CD8-positive, alpha-beta memory T cell (primary cell): ENCODE data around the gene SDCCAG8. TPM values are rescaled to one million over a fixed set of nuclear protein-coding genes. Genes with fewer than 3 reads are reported as not detected.

Source experiments
- CTCF ChIA-PET: fragments of 350-600 bp; sonication (Branson Sonifier 250); formaldehyde crosslinking; loops from one replicate; lab custom pipeline; 2021; ENCODE audit warnings: antibody characterized with exemption; lab: Charles Lee
- POLR2A ChIA-PET: fragments of 350-600 bp; sonication (Branson Sonifier 250); formaldehyde crosslinking; loops from one replicate; lab custom pipeline; 2021; ENCODE audit warnings: antibody characterized with exemption; lab: Charles Lee
- DNase-seq, 5 donors: peaks; one replicate each; pipeline versions ENCODE4 v3.0.0 to v3.0.0-alpha.2; 2020 to 2022; ENCODE audit warnings: mixed read lengths in 1 of 5
- H3K27ac ChIP-seq: one replicate; pipeline ENCODE4 v1.7.0; 2013; ENCODE audit warnings: low read depth, mild to moderate bottlenecking, low read length, moderate library complexity
- H3K27me3 ChIP-seq: 2 replicates; pipeline ENCODE4 v1.7.0; 2013; ENCODE audit warnings: low read length, mild to moderate bottlenecking; ENCODE audit not compliant: insufficient read depth, poor library complexity, severe bottlenecking
- H3K36me3 ChIP-seq: 2 replicates; pipeline ENCODE4 v1.7.0; 2013; ENCODE audit warnings: mild to moderate bottlenecking, low read length, moderate library complexity; ENCODE audit not compliant: insufficient read depth
- H3K4me1 ChIP-seq: 2 replicates; pipeline ENCODE4 v1.7.0; 2013; ENCODE audit warnings: mild to moderate bottlenecking, low read length, moderate library complexity; ENCODE audit not compliant: insufficient read depth
- H3K4me3 ChIP-seq: 2 replicates; pipeline ENCODE4 v1.7.0; 2013; ENCODE audit warnings: mild to moderate bottlenecking, low read length
- H3K9me3 ChIP-seq: 2 replicates; pipeline ENCODE4 v1.7.0; 2013; ENCODE audit warnings: mild to moderate bottlenecking, low read length
- H3K27ac Mint-ChIP-seq, 8 donors: one replicate each; pipeline ENCODE4 v1.8.0; 2020 to 2021; ENCODE audit warnings: mixed read lengths in 8 of 8, mild to moderate bottlenecking in 6 of 8, inconsistent platforms in 3 of 8, moderate library complexity in 3 of 8
- H3K27me3 Mint-ChIP-seq, 2 donors: one replicate each; pipeline ENCODE4 v1.8.0; 2020 to 2021; ENCODE audit warnings: mixed read lengths in 2 of 2, mild to moderate bottlenecking in 1 of 2, moderate library complexity in 1 of 2
- H3K36me3 Mint-ChIP-seq, 3 donors: one replicate each; pipeline ENCODE4 v1.8.0; 2020 to 2021; ENCODE audit warnings: mixed read lengths in 3 of 3, inconsistent platforms in 1 of 3, mild to moderate bottlenecking in 1 of 3
- H3K4me1 Mint-ChIP-seq, 3 donors: one replicate each; pipeline ENCODE4 v1.8.0; 2020 to 2021; ENCODE audit warnings: mixed read lengths in 3 of 3, inconsistent platforms in 1 of 3, mild to moderate bottlenecking in 1 of 3
- H3K4me3 Mint-ChIP-seq, 7 donors: one replicate each; pipeline ENCODE4 v1.8.0; 2020 to 2021; ENCODE audit warnings: mixed read lengths in 7 of 7, mild to moderate bottlenecking in 6 of 7, moderate library complexity in 4 of 7, inconsistent platforms in 2 of 7
- H3K9me3 Mint-ChIP-seq, 5 donors: one replicate each; pipeline ENCODE4 v1.8.0; 2020 to 2022; ENCODE audit warnings: mixed read lengths in 5 of 5, mild to moderate bottlenecking in 3 of 5, moderate library complexity in 2 of 5, inconsistent platforms in 1 of 5
- polyA plus RNA-seq: library from polyadenylated mRNA; unstranded; fragments of 300-500 nt; fragmentation: Illumina TruSeq; gene quantifications from one replicate; pipeline ENCODE4 v1.2.3, GENCODE V29; 2021
- total RNA-seq, 2 experiments: library from RNA; stranded (reverse); gene quantifications; one replicate each; pipeline ENCODE4 v1.2.3, GENCODE V29; 2021

Gene SDCCAG8
- total and polyA plus RNA-seq, 3 experiments from 2014 or later = 17.8 to 22.3 (median 18.3) TPM

- H3K4me1 ChIP-seq = peaks cover 28% of the 10 kb centered on the region
- no peaks in the 10 kb centered on the region for H3K36me3 ChIP-seq
- peak; percentile 30 to 77 (median 47) for DNase-seq
- no peak overlapping the region for H3K4me3 ChIP-seq
- ChIA-PET CTCF (interaction anchor here (1.0 kb wide), 1 partner anchor 17 kb away, joined by 3 read pairs; no protein-coding TSS in a partner anchor), POLR2A (interaction anchor here (0.6 kb wide), 1 partner anchor 20 kb away, joined by 3 read pairs; no protein-coding TSS in a partner anchor)
- Mint-ChIP-seq H3K36me3 (peaks cover 14 to 59% (median 28%) of the 10 kb centered on the region in 3 donors), H3K27ac (peak overlapping the region; percentile 79 to 95 (median 90)), H3K27me3 (peaks cover 0 to 2% of the 10 kb centered on the region in 2 donors), H3K9me3 (no peaks in the 10 kb centered on the region), H3K4me1 (peaks cover 35 to 57% (median 39%) of the 10 kb centered on the region in 3 donors), H3K4me3 (peak overlapping the region; percentile 53 to 86 (median 80))
- H3K27me3 ChIP-seq = no peaks in the 10 kb centered on the region
- H3K9me3 ChIP-seq = no peaks in the 10 kb centered on the region
- H3K27ac ChIP-seq = no peak overlapping the region
These were observed 252.5 kb downstream of the SDCCAG8 start for GRCh38 chr1:243508303-243508713.

GRCh38 chr1:243508943-243509342, 253.1 kb downstream of the SDCCAG8 start:
- H3K4me1 ChIP-seq = peaks cover 28% of the 10 kb centered on the region
- H3K27ac ChIP-seq = no peak overlapping the region
- H3K4me3 ChIP-seq = no peak overlapping the region
- H3K27ac Mint-ChIP-seq = peak overlapping the region; percentile 24 to 93 (median 86)
- H3K9me3 Mint-ChIP-seq = no peaks in the 10 kb centered on the region
- H3K27me3 ChIP-seq = no peaks in the 10 kb centered on the region
- peaks cover 35 to 57% (median 39%) of the 10 kb centered on the region in 3 donors for H3K4me1 Mint-ChIP-seq
- H3K36me3 ChIP-seq = no peaks in the 10 kb centered on the region
- ChIA-PET POLR2A (interaction anchor here (0.6 kb wide), 1 partner anchor 20 kb away, joined by 3 read pairs; no protein-coding TSS in a partner anchor), CTCF (no interaction called here)
- no peak for DNase-seq
- H3K27me3 Mint-ChIP-seq = peaks cover 0 to 2% of the 10 kb centered on the region in 2 donors
- peaks cover 14 to 53% (median 24%) of the 10 kb centered on the region in 3 donors for H3K36me3 Mint-ChIP-seq
- H3K4me3 Mint-ChIP-seq = peak overlapping the region in 6 of 7 donors; percentile 53 to 86 (median 80)
- H3K9me3 ChIP-seq = no peaks in the 10 kb centered on the region

GRCh38 chr1:243510928-243511327, 255.1 kb downstream of the SDCCAG8 start:
- Mint-ChIP-seq H3K27me3 (peaks cover 0 to 2% of the 10 kb centered on the region in 2 donors), H3K4me3 (no peak overlapping the region), H3K27ac (peak overlapping the region in 4 of 8 donors; percentile 1 to 87 (median 17)), H3K4me1 (peaks cover 39 to 65% (median 49%) of the 10 kb centered on the region in 3 donors), H3K9me3 (no peaks in the 10 kb centered on the region), H3K36me3 (peaks cover 9 to 35% (median 17%) of the 10 kb centered on the region in 3 donors)
- Histone ChIP-seq H3K27ac (no peak overlapping the region), H3K27me3 (no peaks in the 10 kb centered on the region), H3K9me3 (no peaks in the 10 kb centered on the region), H3K36me3 (no peaks in the 10 kb centered on the region), H3K4me1 (peaks cover 28% of the 10 kb centered on the region), H3K4me3 (no peak overlapping the region)
- CTCF ChIA-PET = no interaction called here
- POLR2A ChIA-PET = no interaction called here
- no peak for DNase-seq

GRCh38 chr1:243513726-243514491, 258.1 kb downstream of the SDCCAG8 start:
- POLR2A ChIA-PET = no interaction called here
- CTCF ChIA-PET = interaction anchor here (1.0 kb wide), 1 partner anchor 235 kb away, joined by 3 read pairs; no protein-coding TSS in a partner anchor
- H3K4me1 ChIP-seq = peaks cover 8% of the 10 kb centered on the region
- no peak overlapping the region for H3K4me3 ChIP-seq
- no peaks in the 10 kb centered on the region for H3K36me3 ChIP-seq
- DNase-seq = no peak
- Mint-ChIP-seq H3K4me3 (no peak overlapping the region), H3K27ac (peak overlapping the region in 4 of 8 donors; percentile 0 to 26 (median 10)), H3K27me3 (no peaks in the 10 kb centered on the region), H3K9me3 (peaks cover 0 to 2% (median 0%) of the 10 kb centered on the region in 5 donors), H3K4me1 (peaks cover 22 to 40% (median 31%) of the 10 kb centered on the region in 3 donors), H3K36me3 (peaks cover 22 to 46% (median 25%) of the 10 kb centered on the region in 3 donors)
- no peaks in the 10 kb centered on the region for H3K9me3 ChIP-seq
- H3K27ac ChIP-seq = no peak overlapping the region
- no peaks in the 10 kb centered on the region for H3K27me3 ChIP-seq

- H3K36me3 ChIP-seq = no peaks in the 10 kb centered on the region
- Mint-ChIP-seq H3K36me3 (peaks cover 23 to 47% (median 26%) of the 10 kb centered on the region in 3 donors), H3K4me1 (peaks cover 14 to 30% (median 20%) of the 10 kb centered on the region in 3 donors), H3K9me3 (peaks cover 0 to 2% (median 0%) of the 10 kb centered on the region in 5 donors), H3K27me3 (no peaks in the 10 kb centered on the region), H3K4me3 (no peak overlapping the region), H3K27ac (no peak overlapping the region)
- no peaks in the 10 kb centered on the region for H3K27me3 ChIP-seq
- no peak overlapping the region for H3K27ac ChIP-seq
- no peaks in the 10 kb centered on the region for H3K4me1 ChIP-seq
- ChIA-PET POLR2A (no interaction called here), CTCF (no interaction called here)
- DNase-seq = no peak
- no peak overlapping the region for H3K4me3 ChIP-seq
- H3K9me3 ChIP-seq = no peaks in the 10 kb centered on the region
These were observed 259.1 kb downstream of the SDCCAG8 start for GRCh38 chr1:243514927-243515326.

GRCh38 chr1:243520831-243521230, 265.0 kb downstream of the SDCCAG8 start:
- Mint-ChIP-seq H3K4me1 (peaks cover 20 to 29% (median 24%) of the 10 kb centered on the region in 3 donors), H3K36me3 (peaks cover 11 to 49% (median 27%) of the 10 kb centered on the region in 3 donors), H3K27ac (no peak overlapping the region), H3K9me3 (peaks cover 0 to 2% (median 0%) of the 10 kb centered on the region in 5 donors), H3K4me3 (no peak overlapping the region), H3K27me3 (no peaks in the 10 kb centered on the region)
- no peaks in the 10 kb centered on the region for H3K36me3 ChIP-seq
- no peaks in the 10 kb centered on the region for H3K27me3 ChIP-seq
- ChIA-PET POLR2A (no interaction called here), CTCF (no interaction called here)
- no peak for DNase-seq
- no peaks in the 10 kb centered on the region for H3K9me3 ChIP-seq
- no peak overlapping the region for H3K4me3 ChIP-seq
- no peak overlapping the region for H3K27ac ChIP-seq
- no peaks in the 10 kb centered on the region for H3K4me1 ChIP-seq

GRCh38 chr1:243523766-243524165, 267.9 kb downstream of the SDCCAG8 start:
- H3K27me3 ChIP-seq = no peaks in the 10 kb centered on the region
- Mint-ChIP-seq H3K4me3 (no peak overlapping the region), H3K9me3 (no peaks in the 10 kb centered on the region), H3K27me3 (no peaks in the 10 kb centered on the region), H3K4me1 (peaks cover 19 to 26% (median 26%) of the 10 kb centered on the region in 3 donors), H3K36me3 (peaks cover 6 to 37% (median 16%) of the 10 kb centered on the region in 3 donors), H3K27ac (peak overlapping the region in 3 of 8 donors; percentile 2 to 76 (median 10))
- H3K9me3 ChIP-seq = no peaks in the 10 kb centered on the region
- H3K4me1 ChIP-seq = no peaks in the 10 kb centered on the region
- H3K27ac ChIP-seq = no peak overlapping the region
- no peaks in the 10 kb centered on the region for H3K36me3 ChIP-seq
- H3K4me3 ChIP-seq = no peak overlapping the region
- DNase-seq = no peak
- ChIA-PET CTCF (no interaction called here), POLR2A (no interaction called here)

GRCh38 chr1:243525085-243525487, 269.2 kb downstream of the SDCCAG8 start:
- ChIA-PET POLR2A (no interaction called here), CTCF (no interaction called here)
- no peaks in the 10 kb centered on the region for H3K9me3 ChIP-seq
- Mint-ChIP-seq H3K4me3 (no peak overlapping the region), H3K4me1 (peaks cover 18 to 26% (median 24%) of the 10 kb centered on the region in 3 donors), H3K36me3 (peaks cover 2 to 39% (median 13%) of the 10 kb centered on the region in 3 donors), H3K9me3 (peaks cover 0 to 3% (median 0%) of the 10 kb centered on the region in 5 donors), H3K27ac (peak overlapping the region in 2 of 8 donors; percentile 2 to 43), H3K27me3 (no peaks in the 10 kb centered on the region)
- H3K27ac ChIP-seq = no peak overlapping the region
- DNase-seq = no peak
- no peaks in the 10 kb centered on the region for H3K36me3 ChIP-seq
- no peak overlapping the region for H3K4me3 ChIP-seq
- H3K4me1 ChIP-seq = no peaks in the 10 kb centered on the region
- H3K27me3 ChIP-seq = no peaks in the 10 kb centered on the region
